Measurements from ENCODE around the gene ATG16L2. TPM values are rescaled to one million over a fixed set of nuclear protein-coding genes. Genes with fewer than 3 reads are reported as not detected.

ATG16L2 gene
- total RNA-seq, 1 donor from 2014 or later, result 104 TPM

DNA sequence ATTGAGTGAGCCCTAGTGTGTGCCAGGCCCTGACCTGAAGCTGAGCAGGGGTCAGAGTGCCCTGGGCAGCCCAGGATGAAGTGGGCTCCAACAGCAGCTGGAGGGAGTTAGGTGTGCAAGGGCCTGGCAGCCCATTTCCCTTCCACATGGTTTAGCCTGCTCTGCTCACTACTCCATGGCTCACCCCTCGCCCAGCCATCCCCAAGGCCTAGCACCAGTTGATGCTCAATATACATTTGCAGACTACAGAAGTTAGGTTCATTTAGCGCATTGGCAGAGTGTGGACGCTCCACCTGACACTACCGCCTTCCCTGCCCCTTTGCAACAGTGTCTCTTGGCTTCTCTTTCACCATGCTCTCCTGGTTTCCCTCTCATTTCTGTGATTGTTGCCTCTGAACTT is 3.8 kb downstream of the ATG16L2 start:
- Histone ChIP-seq H3K27me3 (ENCODE audit: low read depth) (no peaks in the 10 kb centered on the region), H3K36me3 (peaks cover 51% of the 10 kb centered on the region), H3K27ac (no peak overlapping the region), H3K4me1 (peaks cover 39% of the 10 kb centered on the region), H3K4me3 (no peak overlapping the region), H3K9me3 (no peaks in the 10 kb centered on the region)
- no peak for TF ChIP-seq CTCF (IDR thresholded peaks at IDR 0.05)
- no peak for DNase-seq
- ATAC-seq, result no peak
- intact Hi-C loops (cut with DNase I), result no loop called here

- H3K36me3 ChIP-seq, result peaks cover 59% of the 10 kb centered on the region
- no peak for TF ChIP-seq CTCF (IDR thresholded peaks at IDR 0.05)
- no peak overlapping the region for H3K4me3 ChIP-seq
- no peak overlapping the region for H3K27ac ChIP-seq
- ATAC-seq (no peak), DNase-seq (no peak)
- H3K9me3 ChIP-seq, result no peaks in the 10 kb centered on the region
- no peaks in the 10 kb centered on the region for H3K27me3 ChIP-seq (ENCODE audit: low read depth)
- H3K4me1 ChIP-seq, result peaks cover 33% of the 10 kb centered on the region
- intact Hi-C loops (cut with DNase I), result no loop called here
Measured at GRCh38 chr11:72818971-72819370, 4.8 kb downstream of the ATG16L2 start.

GRCh38 chr11:72820439-72821139 is 6.4 kb downstream of the ATG16L2 start:
- H3K9me3 ChIP-seq, result no peaks in the 10 kb centered on the region
- no peak for DNase-seq
- H3K27me3 ChIP-seq (ENCODE audit: low read depth), result no peaks in the 10 kb centered on the region
- intact Hi-C loops (cut with DNase I), result no loop called here
- no peak overlapping the region for H3K27ac ChIP-seq
- peaks cover 66% of the 10 kb centered on the region for H3K36me3 ChIP-seq
- peaks cover 24% of the 10 kb centered on the region for H3K4me1 ChIP-seq
- TF ChIP-seq CTCF (IDR thresholded peaks at IDR 0.05), result no peak
- no peak for ATAC-seq
- H3K4me3 ChIP-seq, result no peak overlapping the region

GRCh38 chr11:72821221-72821919 is 7.2 kb downstream of the ATG16L2 start:
- H3K4me1 ChIP-seq, result peaks cover 16% of the 10 kb centered on the region
- DNase-seq (no peak), ATAC-seq (peak; percentile 18 to 39)
- no peaks in the 10 kb centered on the region for H3K27me3 ChIP-seq (ENCODE audit: low read depth)
- peaks cover 72% of the 10 kb centered on the region for H3K36me3 ChIP-seq
- H3K4me3 ChIP-seq, result peak overlapping the region; percentile 62
- H3K9me3 ChIP-seq, result no peaks in the 10 kb centered on the region
- H3K27ac ChIP-seq, result peak overlapping the region; percentile 60
- no peak for TF ChIP-seq CTCF (IDR thresholded peaks at IDR 0.05)
- intact Hi-C loops (cut with DNase I), result no loop called here

- peak; percentile 92 to 93 for ATAC-seq
- intact Hi-C loops (cut with DNase I), result no loop called here
Measured at GRCh38 chr11:72821920-72822799, 7.9 kb downstream of the ATG16L2 start.

More at GRCh38 chr11:72821920-72822799, 7.9 kb downstream of the ATG16L2 start:
- peak overlapping the region; percentile 60 for H3K27ac ChIP-seq
- DNase-seq, result peak; percentile 90
- peak; percentile 34 for TF ChIP-seq CTCF (IDR thresholded peaks at IDR 0.05)
- no peaks in the 10 kb centered on the region for H3K9me3 ChIP-seq
- no peaks in the 10 kb centered on the region for H3K27me3 ChIP-seq (ENCODE audit: low read depth)
- H3K4me3 ChIP-seq, result peak overlapping the region; percentile 62
- peaks cover 14% of the 10 kb centered on the region for H3K4me1 ChIP-seq
- peaks cover 71% of the 10 kb centered on the region for H3K36me3 ChIP-seq
